Measurements from ENCODE around the gene RIMBP2.

RIMBP2 gene

DNA sequence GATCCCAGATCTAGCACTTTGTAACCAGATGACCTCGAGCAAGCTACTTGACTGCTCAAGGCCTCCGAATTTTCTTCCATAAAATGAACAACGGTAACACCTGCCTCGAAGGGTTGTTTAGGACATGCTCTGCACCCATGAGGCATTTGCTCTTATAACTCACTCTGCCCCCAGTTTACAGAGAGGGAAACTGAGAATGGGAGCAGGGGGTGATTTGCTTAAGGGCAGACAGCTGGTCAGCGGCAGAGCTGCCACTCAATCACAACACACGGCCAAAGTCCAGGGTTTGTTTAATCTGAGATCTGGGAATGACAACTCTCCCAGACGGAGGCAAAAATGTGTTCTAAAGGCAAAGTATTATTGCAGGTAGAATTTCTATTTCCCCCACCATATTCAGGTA, 156.3 kb downstream of the RIMBP2 start:
- H3K27ac ChIP-seq, result no peak overlapping the region
- TF ChIP-seq ZFX (IDR thresholded peaks at IDR 0.05; ENCODE audit: borderline replicate concordance), result no peak
- TF ChIP-seq, protein P1, sequence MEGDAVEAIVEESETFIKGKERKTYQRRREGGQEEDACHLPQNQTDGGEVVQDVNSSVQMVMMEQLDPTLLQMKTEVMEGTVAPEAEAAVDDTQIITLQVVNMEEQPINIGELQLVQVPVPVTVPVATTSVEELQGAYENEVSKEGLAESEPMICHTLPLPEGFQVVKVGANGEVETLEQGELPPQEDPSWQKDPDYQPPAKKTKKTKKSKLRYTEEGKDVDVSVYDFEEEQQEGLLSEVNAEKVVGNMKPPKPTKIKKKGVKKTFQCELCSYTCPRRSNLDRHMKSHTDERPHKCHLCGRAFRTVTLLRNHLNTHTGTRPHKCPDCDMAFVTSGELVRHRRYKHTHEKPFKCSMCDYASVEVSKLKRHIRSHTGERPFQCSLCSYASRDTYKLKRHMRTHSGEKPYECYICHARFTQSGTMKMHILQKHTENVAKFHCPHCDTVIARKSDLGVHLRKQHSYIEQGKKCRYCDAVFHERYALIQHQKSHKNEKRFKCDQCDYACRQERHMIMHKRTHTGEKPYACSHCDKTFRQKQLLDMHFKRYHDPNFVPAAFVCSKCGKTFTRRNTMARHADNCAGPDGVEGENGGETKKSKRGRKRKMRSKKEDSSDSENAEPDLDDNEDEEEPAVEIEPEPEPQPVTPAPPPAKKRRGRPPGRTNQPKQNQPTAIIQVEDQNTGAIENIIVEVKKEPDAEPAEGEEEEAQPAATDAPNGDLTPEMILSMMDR (IDR thresholded peaks at IDR 0.05), result no peak

DNA sequence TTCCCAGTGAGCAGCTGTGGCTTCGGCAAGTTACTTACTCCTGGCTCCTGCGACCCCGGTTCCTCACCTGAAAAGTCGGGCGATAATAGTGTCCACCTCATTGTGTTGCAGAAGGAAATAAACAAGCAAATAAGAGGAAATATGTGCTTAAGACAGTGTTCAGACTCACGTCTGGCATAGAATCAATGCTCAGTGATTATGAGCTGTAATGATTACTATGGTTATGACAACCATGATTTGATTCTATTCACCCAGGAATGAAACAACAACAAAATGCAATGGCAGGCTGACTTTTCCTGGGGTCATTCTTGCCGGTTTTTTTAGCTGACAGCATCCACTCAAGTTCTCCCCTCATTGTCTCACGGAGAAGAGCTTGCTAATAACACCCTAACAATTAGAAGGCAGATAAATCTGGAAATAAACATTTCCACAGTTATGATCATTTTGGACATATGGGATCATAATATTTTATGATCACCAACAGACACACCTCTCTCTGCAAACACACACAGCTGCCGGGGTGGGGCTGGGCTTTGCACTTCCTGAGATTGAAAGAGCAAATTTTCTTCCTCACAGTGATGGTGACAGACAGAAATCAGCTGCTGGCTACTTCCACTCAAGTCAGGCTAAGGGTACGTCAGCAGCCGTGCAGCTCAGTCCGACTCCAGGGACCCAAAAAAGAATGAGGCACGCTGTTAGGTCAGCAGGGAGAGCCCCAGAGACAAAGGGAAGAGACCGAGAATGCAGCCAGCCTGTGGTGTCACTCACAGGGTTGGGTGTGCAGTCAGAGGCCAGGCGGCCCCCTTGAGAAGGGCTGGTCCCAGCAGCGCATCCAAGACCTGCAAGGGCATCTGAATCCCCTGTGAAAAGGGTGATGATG, 158.0 kb downstream of the RIMBP2 start:
- TF ChIP-seq, protein P1 (IDR thresholded peaks at IDR 0.05), result no peak
- TF ChIP-seq ZFX (IDR thresholded peaks at IDR 0.05; ENCODE audit: borderline replicate concordance), result no peak
- no peak overlapping the region for H3K27ac ChIP-seq

DNA sequence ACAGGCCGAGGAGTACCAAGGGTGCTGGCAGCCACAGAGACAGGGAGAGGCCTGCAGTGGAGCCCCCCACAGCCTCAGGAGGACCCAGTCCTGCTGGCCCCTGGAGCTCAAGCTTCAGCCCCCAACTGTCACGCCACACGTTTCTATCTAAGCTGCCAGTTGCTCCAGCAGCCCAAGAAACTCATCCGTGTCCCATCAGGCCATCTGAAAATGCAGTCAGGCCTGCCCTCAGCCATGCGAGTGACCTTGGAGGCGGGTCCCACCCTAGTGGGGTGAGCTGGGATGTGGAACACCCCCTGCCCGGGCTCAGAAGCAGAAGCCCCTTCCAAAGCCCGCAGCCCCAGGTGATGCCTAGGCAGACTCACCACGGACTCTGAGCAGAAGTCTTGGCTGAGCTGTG, 158.9 kb downstream of the RIMBP2 start:
- no peak overlapping the region for H3K27ac ChIP-seq
- no peak for TF ChIP-seq ZFX (IDR thresholded peaks at IDR 0.05; ENCODE audit: borderline replicate concordance)
- TF ChIP-seq, protein P1 (IDR thresholded peaks at IDR 0.05), result no peak

DNA sequence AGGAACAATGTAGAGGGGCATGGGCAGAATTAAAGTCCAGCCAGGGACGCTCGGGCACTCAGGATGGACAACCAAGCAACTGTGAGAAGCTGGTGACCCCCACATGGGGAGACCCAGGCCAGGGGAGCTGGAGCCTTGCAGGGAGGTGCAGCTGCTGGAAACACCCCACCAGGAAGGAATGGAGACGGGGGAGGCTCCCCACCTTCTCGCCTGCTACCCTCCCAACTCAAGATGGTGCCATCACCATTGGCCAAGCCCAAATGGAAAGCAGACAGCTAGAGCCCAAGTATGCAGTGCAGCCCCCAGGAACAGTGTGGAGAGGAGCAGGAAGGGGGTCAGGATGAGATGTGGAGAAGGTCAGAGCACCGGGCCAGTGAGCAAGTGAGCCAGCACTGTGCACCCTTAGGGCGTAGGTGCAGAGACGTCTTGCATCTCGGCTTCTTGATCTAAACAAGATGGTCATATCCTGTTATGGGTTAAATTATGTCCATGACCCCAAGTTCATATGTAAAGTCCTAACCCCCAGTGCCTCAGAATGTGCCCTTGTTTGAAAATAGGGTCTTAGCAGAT, 159.5 kb downstream of the RIMBP2 start:
- TF ChIP-seq, protein P1 (IDR thresholded peaks at IDR 0.05), result no peak
- TF ChIP-seq ZFX (IDR thresholded peaks at IDR 0.05; ENCODE audit: borderline replicate concordance), result no peak
- no peak overlapping the region for H3K27ac ChIP-seq

DNA sequence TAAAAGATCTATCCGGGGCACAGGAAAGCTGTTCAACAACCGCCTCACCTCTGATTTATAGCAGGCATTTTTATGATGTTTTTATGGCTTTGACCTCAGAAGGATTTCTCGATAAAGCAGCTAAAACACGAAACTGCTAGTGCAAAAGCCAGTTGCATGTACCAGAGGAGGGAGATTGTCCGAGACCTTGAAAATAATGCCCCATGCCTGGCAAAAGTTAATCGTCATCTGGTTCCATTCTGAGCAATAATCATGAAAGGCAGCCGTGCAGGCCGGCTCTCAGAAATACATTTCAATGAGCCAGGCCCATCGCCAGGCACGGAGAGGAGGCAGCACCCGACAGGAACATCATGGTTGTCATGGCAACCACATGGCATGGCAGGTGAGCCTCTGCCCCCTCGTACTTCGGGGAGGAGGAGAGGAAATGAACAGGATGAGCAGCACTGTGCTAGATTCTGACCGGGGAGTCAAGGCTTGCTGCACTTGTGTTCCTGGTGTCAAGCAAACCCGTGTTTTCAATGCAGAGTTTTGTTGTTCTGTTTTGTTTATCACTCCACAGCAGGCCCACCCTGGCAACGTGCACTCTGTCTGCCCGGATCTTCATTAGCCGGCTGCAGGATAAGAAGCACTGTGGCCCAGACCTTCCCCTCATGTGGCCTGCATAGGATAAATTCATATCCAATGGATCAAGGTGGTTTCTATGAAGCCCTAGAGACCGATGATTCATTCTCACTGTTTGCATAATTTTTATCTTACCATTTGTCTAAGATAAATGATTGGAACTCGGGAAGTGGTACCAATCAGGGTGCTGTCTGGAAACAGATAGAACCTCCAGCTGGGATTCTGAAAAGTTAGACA, 160.2 kb downstream of the RIMBP2 start:
- H3K27ac ChIP-seq, result no peak overlapping the region
- no peak for TF ChIP-seq ZFX (IDR thresholded peaks at IDR 0.05; ENCODE audit: borderline replicate concordance)
- TF ChIP-seq, protein P1 (IDR thresholded peaks at IDR 0.05), result no peak

DNA sequence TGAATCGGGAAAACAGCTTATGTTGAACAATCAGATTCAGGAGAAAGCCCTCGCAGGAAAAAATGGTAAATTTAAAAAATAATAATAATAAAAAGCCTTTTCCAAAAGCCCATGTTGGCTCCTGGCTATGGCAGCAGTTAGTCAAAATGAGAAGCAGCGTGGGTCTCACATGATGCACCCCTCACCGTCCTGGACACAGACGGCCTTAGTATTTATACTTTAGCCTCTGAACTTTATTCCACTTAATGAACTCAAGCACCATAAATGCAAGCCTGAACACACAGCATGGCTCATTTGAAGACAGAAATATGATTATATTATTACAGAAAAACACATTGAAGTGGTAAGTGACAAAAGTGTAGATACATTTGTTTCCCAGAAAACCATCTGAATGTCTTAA, 160.9 kb downstream of the RIMBP2 start:
- TF ChIP-seq, protein P1 (IDR thresholded peaks at IDR 0.05), result no peak
- TF ChIP-seq ZFX (IDR thresholded peaks at IDR 0.05; ENCODE audit: borderline replicate concordance), result no peak

More for the DNA sequence above, 160.9 kb downstream of the RIMBP2 start:
- no peak overlapping the region for H3K27ac ChIP-seq
